Hepatocyte (in vitro differentiated cells): ENCODE data around the gene IPO5.

ENCODE experiments used
- CTCF ChIP-seq: fragments of 200-600 bp; sonication (generic); IDR thresholded peaks from 2 replicates; pipeline ENCODE4 v1.5.1; 2016; ENCODE audit warnings: antibody characterized with exemption, mild to moderate bottlenecking; ENCODE audit not compliant: poor library complexity
- EZH2 ChIP-seq: fragments of 200-600 bp; sonication (generic); IDR thresholded peaks from 2 replicates; pipeline ENCODE4 v1.6.1; 2016; ENCODE audit warnings: antibody characterized with exemption, mild to moderate bottlenecking, borderline replicate concordance

GRCh38 chr13:97934590-97934989 is 18.9 kb upstream of the IPO5 start:
- TF ChIP-seq EZH2, result no peak
- no peak for TF ChIP-seq CTCF
